NOMO-1 (cell line): ENCODE measurements around the gene FBXL16.

ENCODE experiments used
- DNase-seq, 2 experiments: peaks; one replicate each; lab custom pipeline; 2025; ENCODE audit not compliant: unreplicated experiment in 2 of 2; lab: John Stamatoyannopoulos, UW

Gene FBXL16

GRCh38 chr16:648071-648780 lies 57.4 kb downstream of the FBXL16 start:
- DNase-seq, result peak; percentile 44 to 46

GRCh38 chr16:647173-647902 lies 58.3 kb downstream of the FBXL16 start:
- DNase-seq, result no peak

- DNase-seq, result no peak
Observed at GRCh38 chr16:646679-647172, 58.9 kb downstream of the FBXL16 start.

GRCh38 chr16:645852-646678 lies 59.5 kb downstream of the FBXL16 start:
- no peak for DNase-seq

- DNase-seq, result no peak
Observed at GRCh38 chr16:644556-644955, 61.0 kb downstream of the FBXL16 start.

GRCh38 chr16:643050-643368 lies 62.6 kb downstream of the FBXL16 start:
- no peak for DNase-seq
